HCT116 (cell line): ENCODE results near the gene ITPKA. TPM values are rescaled to one million over a fixed set of nuclear protein-coding genes. Genes with fewer than 3 reads are reported as not detected.
A peak's percentile ranks its signal among the peaks of the same experiment; 100 is the strongest.

Experiments
- ATAC-seq: fragments of 200-7000 bp; cut with Tn5 transposase; 2 replicates; pipeline ENCODE4 v1.9.1; 2020; ENCODE audit warnings: mild to moderate bottlenecking, moderate library complexity
- BruUV-seq: library from RNA; stranded (reverse); fragments of 400-500 nt; replicated peaks from 2 replicates; lab custom pipeline; 2021; lab: Mats Ljungman, UMichigan
- CTCF ChIA-PET: fragments of 300-600 bp; sonication (Branson Sonifier 250); formaldehyde crosslinking; loops from one replicate; lab custom pipeline; 2021; ENCODE audit warnings: antibody characterized with exemption; lab: Charles Lee
- POLR2A ChIA-PET: fragments of 300-600, 350-600 bp; sonication (Branson Sonifier 250); formaldehyde crosslinking; loops from one replicate; lab custom pipeline; 2021; ENCODE audit warnings: antibody characterized with exemption; lab: Charles Lee
- RAD21 ChIA-PET, 2 experiments: fragments of 300-600 bp; sonication (Branson Sonifier 250); formaldehyde crosslinking; loops; one replicate each; lab custom pipeline; 2023; ENCODE audit warnings: low total read pairs in 2 of 2; ENCODE audit not compliant: uncharacterized antibody in 2 of 2, unreplicated experiment in 2 of 2, low non-redundant PET in 1 of 2; lab: Charles Lee
- DNase-seq: peaks from one replicate; pipeline ENCODE4 v3.0.0-alpha.2; 2010; ENCODE audit warnings: low read depth, low spot score
- H2AFZ ChIP-seq: fragments of 200-600 bp; shearing (Covaris generic), sonication (generic); 2 replicates; pipeline ENCODE4 v1.6.1; 2017; ENCODE audit warnings: low read depth, mixed run types, mixed read lengths, antibody characterized with exemption, low read length; ENCODE audit not compliant: poor library complexity, severe bottlenecking
- H3K27ac ChIP-seq: 2 replicates; pipeline ENCODE4 v1.5.1; 2012; ENCODE audit warnings: low read depth, low read length
- H3K27me3 ChIP-seq: fragments of 200-600 bp; sonication (generic); 2 replicates; pipeline ENCODE4 v1.6.1; 2016; ENCODE audit warnings: mixed run types, low read length, mixed read lengths; ENCODE audit not compliant: insufficient read depth
- H3K36me3 ChIP-seq, 2 experiments: fragments of 200-500 bp in 1 of 2; fragments of 200-600 bp in 1 of 2; sonication (Bioruptor generic) in 1 of 2; sonication (generic) in 1 of 2; 2 replicates each; pipeline versions ENCODE4 v1.5.1 to v1.6.1; 2014 to 2016; ENCODE audit warnings: low read length in 2 of 2, inconsistent platforms in 1 of 2, mixed read lengths in 1 of 2, mixed run types in 1 of 2; ENCODE audit not compliant: insufficient read depth in 2 of 2, control insufficient read depth in 1 of 2
- H3K4me1 ChIP-seq, 2 experiments: fragments of 200-600 bp in 1 of 2; sonication (generic) in 1 of 2; 2 replicates each; pipeline versions ENCODE4 v1.5.1 to v1.6.1; 2012 to 2017; ENCODE audit warnings: low read length in 2 of 2, inconsistent platforms in 1 of 2, mild to moderate bottlenecking in 1 of 2, mixed read lengths in 1 of 2, mixed run types in 1 of 2, moderate library complexity in 1 of 2; ENCODE audit not compliant: insufficient read depth in 2 of 2, control insufficient read depth in 1 of 2
- H3K4me2 ChIP-seq: fragments of 200-600 bp; sonication (generic); 2 replicates; pipeline ENCODE4 v1.6.1; 2017; ENCODE audit warnings: mixed run types, low read length, mixed read lengths
- H3K4me3 ChIP-seq, 2 experiments: fragments of 200-600 bp in 1 of 2; sonication (generic) in 1 of 2; replicated peaks in 1 of 2; 2 replicates each; pipeline ENCODE4 v1.5.1; 2011 to 2016; ENCODE audit warnings: low read length in 2 of 2, control low read depth in 1 of 2, low read depth in 1 of 2, mild to moderate bottlenecking in 1 of 2, mixed read lengths in 1 of 2, mixed run types in 1 of 2
- H3K79me2 ChIP-seq: fragments of 200-600 bp; sonication (generic); 2 replicates; pipeline ENCODE4 v1.6.1; 2017; ENCODE audit warnings: mild to moderate bottlenecking, mixed run types, low read length, moderate library complexity, mixed read lengths; ENCODE audit not compliant: insufficient read depth
- H3K9ac ChIP-seq: fragments of 200-600 bp; sonication (generic); 2 replicates; pipeline ENCODE4 v1.6.1; 2016; ENCODE audit warnings: low read length, mixed read lengths
- H3K9me2 ChIP-seq: fragments of 200-600 bp; sonication (generic), shearing (Covaris generic); 2 replicates; pipeline ENCODE4 v1.6.1; 2017; ENCODE audit warnings: mixed run types, mild to moderate bottlenecking, moderate library complexity; ENCODE audit not compliant: insufficient read depth
- H3K9me3 ChIP-seq, 2 experiments: fragments of 200-500 bp in 1 of 2; fragments of 200-600 bp in 1 of 2; sonication (Bioruptor generic) in 1 of 2; sonication (generic) in 1 of 2; 2 replicates each; pipeline ENCODE4 v1.6.1; 2014 to 2017; ENCODE audit warnings: low read length in 2 of 2, mixed read lengths in 2 of 2, inconsistent platforms in 1 of 2, low read depth in 1 of 2, mild to moderate bottlenecking in 1 of 2, mixed run types in 1 of 2, moderate library complexity in 1 of 2; ENCODE audit not compliant: control insufficient read depth in 1 of 2, insufficient read depth in 1 of 2
- H4K20me1 ChIP-seq: fragments of 200-600 bp; sonication (generic), shearing (Covaris generic); 2 replicates; pipeline ENCODE4 v1.6.1; 2017; ENCODE audit warnings: mixed run types, mild to moderate bottlenecking, moderate library complexity; ENCODE audit not compliant: insufficient read depth
- CTCF ChIP-seq, 3 experiments: fragments of 200-600 bp in 1 of 3; sonication (generic) in 1 of 3; IDR thresholded peaks in 2 of 3; conservative IDR thresholded peaks in 1 of 3; 2 replicates each; pipeline ENCODE4 v1.5.1; 2012 to 2017; ENCODE audit warnings: low read depth in 2 of 3, low read length in 2 of 3, antibody characterized with exemption in 1 of 3, borderline replicate concordance in 1 of 3, control low read depth in 1 of 3, mild to moderate bottlenecking in 1 of 3, mixed read lengths in 1 of 3, mixed run types in 1 of 3, moderate library complexity in 1 of 3; ENCODE audit not compliant: insufficient read depth in 1 of 3
- EGR1 ChIP-seq: IDR thresholded peaks from 2 replicates; pipeline ENCODE4 v1.6.1; 2012; ENCODE audit warnings: low read depth
- POLR2AphosphoS5 ChIP-seq: IDR thresholded peaks from 2 replicates; pipeline ENCODE4 v1.6.1; 2011; ENCODE audit warnings: mild to moderate bottlenecking, low read depth, low read length, moderate library complexity
- intact Hi-C: fragments of 100-400 bp; cut with micrococcal nuclease; formaldehyde crosslinking; loops from 2 replicates; pipeline ENCODE4 v1.10.0; 2022
- total RNA-seq: library from RNA; stranded (reverse); gene quantifications from one replicate; pipeline ENCODE4 v1.2.1, GENCODE V29; 2021; ENCODE audit not compliant: unreplicated experiment

Gene ITPKA
- total RNA-seq, 1 experiment from 2014 or later = 10.8 TPM

DNA sequence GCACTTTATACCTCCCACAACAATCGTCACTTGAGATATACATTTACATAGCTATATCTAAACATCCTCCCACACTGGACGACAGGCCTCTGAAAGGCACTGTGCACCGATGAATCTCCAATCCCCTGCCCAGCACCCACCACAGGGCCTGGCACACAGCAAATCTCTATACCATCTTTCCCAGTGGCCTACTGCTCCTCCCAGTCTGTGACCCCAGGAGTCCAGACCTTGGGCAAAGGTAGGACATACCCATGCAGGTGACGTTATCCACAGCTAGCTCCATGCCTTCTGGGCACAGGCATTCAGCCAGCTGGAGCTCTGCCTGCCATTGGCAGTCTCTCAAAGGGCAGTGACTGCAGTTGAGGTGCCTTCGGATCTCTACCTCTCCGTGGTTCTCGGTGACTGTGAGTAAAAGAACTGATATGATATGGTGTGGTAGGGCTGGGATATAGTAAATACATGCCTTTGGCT lies 14.2 kb downstream of the ITPKA start:
- ChIA-PET POLR2A (no interaction called here), RAD21 (interaction anchor here (0.6 to 1.8 kb wide), 4 partner anchors 24 to 326 kb away, joined by 3 to 4 read pairs (median 4); no protein-coding TSS in a partner anchor), CTCF (interaction anchor here (1.2 to 2.3 kb wide), 2 partner anchors 42 to 50 kb away, joined by 5 to 28 read pairs; no protein-coding TSS in a partner anchor)
- Histone ChIP-seq H3K4me3 (no peak overlapping the region), H3K36me3 (no peaks in the 10 kb centered on the region; a peak in 1 of 4 replicates), H2AFZ (no peak overlapping the region), H3K27ac (no peak overlapping the region), H3K9me2 (no peaks in the 10 kb centered on the region), H3K79me2 (no peaks in the 10 kb centered on the region), H4K20me1 (no peaks in the 10 kb centered on the region), H3K9ac (no peak overlapping the region), H3K9me3 (no peaks in the 10 kb centered on the region), H3K27me3 (no peaks in the 10 kb centered on the region), H3K4me1 (peaks cover 17 to 25% of the 10 kb centered on the region in 2 experiments), H3K4me2 (peak overlapping the region; percentile 45)
- TF ChIP-seq POLR2AphosphoS5 = no peak
- no TSS peak for BruUV-seq
- intact Hi-C loops = loop anchor here (1.0 kb wide), 1 partner anchor 43 kb away; no protein-coding TSS in a partner anchor
- DNase-seq (no peak), ATAC-seq (peak; percentile 49; the same call in 1 of the 2 replicates)

DNA sequence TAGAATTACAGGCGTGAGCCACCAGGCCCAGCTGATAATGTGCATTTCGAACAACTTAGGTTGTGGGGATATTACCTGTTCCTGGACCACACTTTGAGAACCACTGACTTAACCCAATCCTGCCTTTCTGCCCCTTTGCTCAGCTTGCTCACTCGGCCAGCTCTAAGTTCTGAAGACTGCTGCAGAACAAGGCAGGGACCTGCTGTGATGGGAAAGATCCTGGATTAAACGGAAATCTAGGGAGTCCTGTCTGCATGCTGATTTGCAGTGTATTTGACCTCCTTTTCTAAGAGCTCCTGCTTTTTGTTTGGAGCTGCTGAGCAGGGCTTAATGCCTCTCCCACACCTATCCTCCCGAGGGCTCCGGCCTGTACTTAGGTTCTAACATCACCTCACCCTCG lies 17.1 kb downstream of the ITPKA start:
- H4K20me1 ChIP-seq = no peaks in the 10 kb centered on the region
- no peak for TF ChIP-seq CTCF (IDR thresholded peaks at IDR 0.05 in 2 of 3, conservative IDR thresholded peaks at IDR 0.05 in 1 of 3; ENCODE audit: borderline replicate concordance in 1 of 3, insufficient read depth in 1 of 3, low read depth in 2 of 3, low read length in 2 of 3)
- no peak for TF ChIP-seq EGR1
- no peaks in the 10 kb centered on the region for H3K9me3 ChIP-seq
- H3K79me2 ChIP-seq = no peaks in the 10 kb centered on the region
- H3K4me2 ChIP-seq = no peak overlapping the region
- no peak for ATAC-seq
- H3K4me3 ChIP-seq = no peak overlapping the region
- RAD21 ChIA-PET = no interaction called here
- DNase-seq = no peak
- BruUV-seq = no TSS peak
- no peak overlapping the region for H3K9ac ChIP-seq
- H2AFZ ChIP-seq = no peak overlapping the region
- CTCF ChIA-PET = no interaction called here
- no peak overlapping the region for H3K27ac ChIP-seq
- intact Hi-C loops = no loop called here
- POLR2A ChIA-PET = no interaction called here
- no peaks in the 10 kb centered on the region for H3K36me3 ChIP-seq
- no peaks in the 10 kb centered on the region for H3K9me2 ChIP-seq
- H3K27me3 ChIP-seq = no peaks in the 10 kb centered on the region
- H3K4me1 ChIP-seq = peaks cover 25 to 42% of the 10 kb centered on the region in 2 experiments
